ENCODE results near the gene JAZF1.

GRCh38 chr7:28174901-28175661 lies 5.5 kb downstream of the JAZF1 start:
- TF ChIP-seq, protein P1, sequence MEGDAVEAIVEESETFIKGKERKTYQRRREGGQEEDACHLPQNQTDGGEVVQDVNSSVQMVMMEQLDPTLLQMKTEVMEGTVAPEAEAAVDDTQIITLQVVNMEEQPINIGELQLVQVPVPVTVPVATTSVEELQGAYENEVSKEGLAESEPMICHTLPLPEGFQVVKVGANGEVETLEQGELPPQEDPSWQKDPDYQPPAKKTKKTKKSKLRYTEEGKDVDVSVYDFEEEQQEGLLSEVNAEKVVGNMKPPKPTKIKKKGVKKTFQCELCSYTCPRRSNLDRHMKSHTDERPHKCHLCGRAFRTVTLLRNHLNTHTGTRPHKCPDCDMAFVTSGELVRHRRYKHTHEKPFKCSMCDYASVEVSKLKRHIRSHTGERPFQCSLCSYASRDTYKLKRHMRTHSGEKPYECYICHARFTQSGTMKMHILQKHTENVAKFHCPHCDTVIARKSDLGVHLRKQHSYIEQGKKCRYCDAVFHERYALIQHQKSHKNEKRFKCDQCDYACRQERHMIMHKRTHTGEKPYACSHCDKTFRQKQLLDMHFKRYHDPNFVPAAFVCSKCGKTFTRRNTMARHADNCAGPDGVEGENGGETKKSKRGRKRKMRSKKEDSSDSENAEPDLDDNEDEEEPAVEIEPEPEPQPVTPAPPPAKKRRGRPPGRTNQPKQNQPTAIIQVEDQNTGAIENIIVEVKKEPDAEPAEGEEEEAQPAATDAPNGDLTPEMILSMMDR (IDR thresholded peaks at IDR 0.05), result no peak
- no peak for TF ChIP-seq POLR2A (IDR thresholded peaks at IDR 0.05)
